Caco-2 (cell line): Measurements from ENCODE around the gene HSDL2. TPM values are rescaled to one million over a fixed set of nuclear protein-coding genes. Genes with fewer than 3 reads are reported as not detected.

Source experiments
- BruUV-seq: library from RNA; stranded (reverse); fragments of 400-500 nt; replicated peaks from 2 replicates; lab custom pipeline; 2021; lab: Mats Ljungman, UMichigan
- CTCF ChIA-PET: fragments of 300-600 bp; sonication (Branson Sonifier 250); formaldehyde crosslinking; loops from one replicate; lab custom pipeline; 2022; ENCODE audit warnings: antibody characterized with exemption; lab: Charles Lee
- POLR2A ChIA-PET: fragments of 300-600 bp; sonication (Branson Sonifier 250); formaldehyde crosslinking; loops from one replicate; lab custom pipeline; 2022; ENCODE audit warnings: antibody characterized with exemption; lab: Charles Lee
- DNase-seq, 2 experiments: peaks; one replicate each; pipeline versions ENCODE4 v3.0.0 to v3.0.0-alpha.2; 2020 to 2022
- H3K27me3 ChIP-seq: replicated peaks from 2 replicates; pipeline ENCODE4 v1.6.0; 2011; ENCODE audit warnings: low read length; ENCODE audit not compliant: control insufficient read depth, insufficient read depth
- H3K36me3 ChIP-seq: 2 replicates; pipeline ENCODE4 v1.5.1; 2011; ENCODE audit warnings: low read length; ENCODE audit not compliant: control insufficient read depth, insufficient read depth
- H3K4me1 ChIP-seq: fragments of 250-450 bp; sonication (Bioruptor Pico); 2 replicates; pipeline ENCODE4 v1.5.1; 2020; ENCODE audit warnings: mild to moderate bottlenecking
- H3K4me3 ChIP-seq: 2 replicates; pipeline ENCODE4 v1.5.1; 2011; ENCODE audit warnings: low read depth, mild to moderate bottlenecking, control low read depth, low read length
- H3K9me3 ChIP-seq: fragments of 250-450 bp; sonication (Bioruptor Pico); 2 replicates; pipeline ENCODE4 v1.5.1; 2020; ENCODE audit warnings: mild to moderate bottlenecking, moderate library complexity
- H3K27ac Mint-ChIP-seq: one replicate; pipeline ENCODE4 v1.8.0; 2022; ENCODE audit warnings: mixed read lengths; ENCODE audit not compliant: unreplicated experiment
- H3K27me3 Mint-ChIP-seq: one replicate; pipeline ENCODE4 v1.8.0; 2022; ENCODE audit warnings: mixed read lengths; ENCODE audit not compliant: insufficient read depth, unreplicated experiment
- H3K36me3 Mint-ChIP-seq: one replicate; pipeline ENCODE4 v1.8.0; 2022; ENCODE audit warnings: mild to moderate bottlenecking, mixed read lengths; ENCODE audit not compliant: insufficient read depth, unreplicated experiment
- H3K4me1 Mint-ChIP-seq: one replicate; pipeline ENCODE4 v1.8.0; 2022; ENCODE audit warnings: low read depth, mixed read lengths; ENCODE audit not compliant: unreplicated experiment
- H3K4me3 Mint-ChIP-seq: one replicate; pipeline ENCODE4 v1.8.0; 2022; ENCODE audit warnings: mild to moderate bottlenecking, moderate library complexity, mixed read lengths; ENCODE audit not compliant: unreplicated experiment
- H3K9me3 Mint-ChIP-seq: one replicate; pipeline ENCODE4 v1.8.0; 2022; ENCODE audit warnings: mixed read lengths; ENCODE audit not compliant: unreplicated experiment
- intact Hi-C: fragments of 100-400 bp; cut with micrococcal nuclease; formaldehyde crosslinking; loops from one replicate; pipeline ENCODE4 v1.10.0; 2022; ENCODE audit not compliant: unreplicated experiment
- total RNA-seq: library from RNA; stranded (reverse); gene quantifications from 2 replicates; pipeline ENCODE4 v1.2.3, GENCODE V29; 2022
- TF ChIP-seq, protein P1 (sequence below), 2 experiments: fragments of 200-600 bp in 1 of 2; IDR thresholded peaks; 1 replicate in 1 of 2; 2 replicates in 1 of 2; pipeline versions ENCODE4 v1.5.1 to v1.8.0; 2011 to 2022; ENCODE audit warnings: antibody characterized with exemption in 1 of 2, control low read depth in 1 of 2, inconsistent platforms in 1 of 2, low read depth in 1 of 2, low read length in 1 of 2, mild to moderate bottlenecking in 1 of 2, moderate library complexity in 1 of 2; ENCODE audit not compliant: insufficient read depth in 1 of 2, severe bottlenecking in 1 of 2, unreplicated experiment in 1 of 2

HSDL2 gene
- total RNA-seq, 1 experiment from 2014 or later, result 134 TPM

GRCh38 chr9:112420208-112420607, 40.3 kb downstream of the HSDL2 start:
- no peak overlapping the region for H3K4me3 Mint-ChIP-seq
- no peak for DNase-seq
- H3K36me3 ChIP-seq, result no peaks in the 10 kb centered on the region
- H3K36me3 Mint-ChIP-seq, result peaks cover 49% of the 10 kb centered on the region
- no peak overlapping the region for H3K4me3 ChIP-seq
- intact Hi-C loops, result no loop called here
- CTCF ChIA-PET, result no interaction called here
- no peaks in the 10 kb centered on the region for H3K27me3 Mint-ChIP-seq
- peaks cover 11% of the 10 kb centered on the region for H3K4me1 Mint-ChIP-seq
- no TSS peak for BruUV-seq
- POLR2A ChIA-PET, result no interaction called here
- no peaks in the 10 kb centered on the region for H3K9me3 ChIP-seq
- no peaks in the 10 kb centered on the region for H3K9me3 Mint-ChIP-seq
- TF ChIP-seq, protein P1, sequence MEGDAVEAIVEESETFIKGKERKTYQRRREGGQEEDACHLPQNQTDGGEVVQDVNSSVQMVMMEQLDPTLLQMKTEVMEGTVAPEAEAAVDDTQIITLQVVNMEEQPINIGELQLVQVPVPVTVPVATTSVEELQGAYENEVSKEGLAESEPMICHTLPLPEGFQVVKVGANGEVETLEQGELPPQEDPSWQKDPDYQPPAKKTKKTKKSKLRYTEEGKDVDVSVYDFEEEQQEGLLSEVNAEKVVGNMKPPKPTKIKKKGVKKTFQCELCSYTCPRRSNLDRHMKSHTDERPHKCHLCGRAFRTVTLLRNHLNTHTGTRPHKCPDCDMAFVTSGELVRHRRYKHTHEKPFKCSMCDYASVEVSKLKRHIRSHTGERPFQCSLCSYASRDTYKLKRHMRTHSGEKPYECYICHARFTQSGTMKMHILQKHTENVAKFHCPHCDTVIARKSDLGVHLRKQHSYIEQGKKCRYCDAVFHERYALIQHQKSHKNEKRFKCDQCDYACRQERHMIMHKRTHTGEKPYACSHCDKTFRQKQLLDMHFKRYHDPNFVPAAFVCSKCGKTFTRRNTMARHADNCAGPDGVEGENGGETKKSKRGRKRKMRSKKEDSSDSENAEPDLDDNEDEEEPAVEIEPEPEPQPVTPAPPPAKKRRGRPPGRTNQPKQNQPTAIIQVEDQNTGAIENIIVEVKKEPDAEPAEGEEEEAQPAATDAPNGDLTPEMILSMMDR (IDR thresholded peaks at IDR 0.05; ENCODE audit: insufficient read depth in 1 of 2, low read depth in 1 of 2, low read length in 1 of 2, severe bottlenecking in 1 of 2, unreplicated experiment in 1 of 2), result no peak
- no peaks in the 10 kb centered on the region for H3K4me1 ChIP-seq
- H3K27me3 ChIP-seq, result no peaks in the 10 kb centered on the region
- no peak overlapping the region for H3K27ac Mint-ChIP-seq

DNA sequence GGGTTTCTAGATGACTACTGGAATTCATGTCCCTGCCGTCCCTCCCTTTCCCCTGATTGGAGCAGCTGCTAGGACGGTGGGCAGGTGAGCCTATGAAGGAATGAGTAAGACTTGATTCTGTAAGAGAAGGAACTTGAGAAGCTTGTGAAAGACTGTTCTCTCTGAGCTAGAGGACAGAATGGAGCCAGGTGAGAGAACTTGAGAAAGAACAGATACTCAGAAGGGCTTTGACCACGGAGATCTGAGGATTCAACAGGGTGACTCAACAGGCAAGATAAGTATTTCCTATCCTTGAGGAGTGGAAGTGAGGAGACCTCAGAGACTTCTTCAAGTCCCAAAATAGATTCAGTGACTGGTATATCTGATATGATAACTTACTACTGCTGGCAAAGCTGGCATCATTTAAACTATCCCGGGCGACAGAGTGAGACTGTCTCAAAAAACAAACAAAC, 41.9 kb downstream of the HSDL2 start:
- Mint-ChIP-seq H3K9me3 (no peaks in the 10 kb centered on the region), H3K36me3 (peaks cover 41% of the 10 kb centered on the region), H3K4me1 (peaks cover 11% of the 10 kb centered on the region), H3K4me3 (no peak overlapping the region), H3K27ac (no peak overlapping the region), H3K27me3 (no peaks in the 10 kb centered on the region)
- POLR2A ChIA-PET, result interaction anchor here (1.0 kb wide), 1 partner anchor 42 kb away, joined by 6 read pairs; the partner anchor contains the start of gene HSDL2
- TF ChIP-seq, protein P1 (IDR thresholded peaks at IDR 0.05; ENCODE audit: insufficient read depth in 1 of 2, low read depth in 1 of 2, low read length in 1 of 2, severe bottlenecking in 1 of 2, unreplicated experiment in 1 of 2), result no peak
- Histone ChIP-seq H3K36me3 (no peaks in the 10 kb centered on the region), H3K4me3 (no peak overlapping the region), H3K27me3 (no peaks in the 10 kb centered on the region), H3K9me3 (no peaks in the 10 kb centered on the region), H3K4me1 (no peaks in the 10 kb centered on the region)
- intact Hi-C loops, result no loop called here
- BruUV-seq, result no TSS peak
- CTCF ChIA-PET, result no interaction called here
- no peak for DNase-seq

- intact Hi-C loops, result no loop called here
- POLR2A ChIA-PET, result interaction anchor here (1.0 kb wide), 1 partner anchor 42 kb away, joined by 6 read pairs; the partner anchor contains the start of gene HSDL2
- Mint-ChIP-seq H3K27me3 (no peaks in the 10 kb centered on the region), H3K9me3 (no peaks in the 10 kb centered on the region), H3K27ac (no peak overlapping the region), H3K4me3 (no peak overlapping the region), H3K36me3 (peaks cover 47% of the 10 kb centered on the region), H3K4me1 (peaks cover 11% of the 10 kb centered on the region)
- H3K4me3 ChIP-seq, result no peak overlapping the region
- TF ChIP-seq, protein P1 (IDR thresholded peaks at IDR 0.05; ENCODE audit: insufficient read depth in 1 of 2, low read depth in 1 of 2, low read length in 1 of 2, severe bottlenecking in 1 of 2, unreplicated experiment in 1 of 2), result no peak
- H3K4me1 ChIP-seq, result no peaks in the 10 kb centered on the region
- CTCF ChIA-PET, result no interaction called here
- no peak for DNase-seq
- no peaks in the 10 kb centered on the region for H3K36me3 ChIP-seq
- TSS peak; percentile 10 for BruUV-seq
- no peaks in the 10 kb centered on the region for H3K27me3 ChIP-seq
- no peaks in the 10 kb centered on the region for H3K9me3 ChIP-seq
Observed at GRCh38 chr9:112422417-112423148, 42.7 kb downstream of the HSDL2 start.
